Neural progenitor cell (in vitro differentiated cells): ENCODE measurements around the gene MT1G. TPM values are rescaled to one million over a fixed set of nuclear protein-coding genes. Genes with fewer than 3 reads are reported as not detected.

ENCODE experiments used
- DNase-seq: peaks from one replicate; pipeline ENCODE4 v3.0.0-alpha.2; 2016; ENCODE audit warnings: low spot score
- H2AFZ ChIP-seq: fragments of 200-600 bp; sonication (generic); replicated peaks from 2 replicates; pipeline ENCODE4 v1.6.1; 2016; ENCODE audit warnings: antibody characterized with exemption
- H3F3A ChIP-seq: fragments of 200-600 bp; sonication (generic); 2 replicates; pipeline ENCODE4 v1.6.1; 2016; ENCODE audit warnings: antibody characterized with exemption, low read depth
- H3K27ac ChIP-seq: fragments of 200-600 bp; sonication (generic); 2 replicates; pipeline ENCODE4 v1.5.1; 2016; ENCODE audit warnings: mild to moderate bottlenecking
- H3K27me3 ChIP-seq: fragments of 200-600 bp; sonication (generic); 2 replicates; pipeline ENCODE4 v1.6.1; 2016; ENCODE audit warnings: mild to moderate bottlenecking, moderate library complexity
- H3K36me3 ChIP-seq: fragments of 200-600 bp; sonication (generic); 2 replicates; pipeline ENCODE4 v1.5.1; 2016
- H3K4me1 ChIP-seq: fragments of 200-600 bp; sonication (generic); 2 replicates; pipeline ENCODE4 v1.6.1; 2016; ENCODE audit warnings: mixed run types
- H3K4me2 ChIP-seq: fragments of 200-600 bp; sonication (generic); 2 replicates; pipeline ENCODE4 v1.6.1; 2016
- H3K4me3 ChIP-seq: fragments of 200-600 bp; sonication (generic); 2 replicates; pipeline ENCODE4 v1.5.1; 2016
- H3K79me2 ChIP-seq: fragments of 200-600 bp; sonication (generic); 2 replicates; pipeline ENCODE4 v1.6.1; 2016; ENCODE audit warnings: low read depth
- H3K9ac ChIP-seq: fragments of 200-600 bp; sonication (generic); 2 replicates; pipeline ENCODE4 v1.6.1; 2016
- H3K9me3 ChIP-seq: fragments of 200-600 bp; sonication (generic); 2 replicates; pipeline ENCODE4 v1.5.1; 2016; ENCODE audit warnings: low read depth
- H4K20me1 ChIP-seq: fragments of 200-600 bp; sonication (generic); 2 replicates; pipeline ENCODE4 v1.6.1; 2016; ENCODE audit warnings: low read depth
- H3K27ac Mint-ChIP-seq: 3 replicates; pipeline ENCODE4 v1.8.0; 2021; ENCODE audit warnings: mixed read lengths
- H3K27me3 Mint-ChIP-seq: 2 replicates; pipeline ENCODE4 v1.8.0; 2022; ENCODE audit warnings: low read depth, mild to moderate bottlenecking, inconsistent platforms, moderate library complexity, mixed read lengths; ENCODE audit not compliant: insufficient read depth
- H3K36me3 Mint-ChIP-seq: 3 replicates; pipeline ENCODE4 v1.8.0; 2021; ENCODE audit warnings: mixed read lengths
- H3K4me1 Mint-ChIP-seq: 3 replicates; pipeline ENCODE4 v1.8.0; 2021; ENCODE audit warnings: mixed read lengths
- H3K4me3 Mint-ChIP-seq: 3 replicates; pipeline ENCODE4 v1.8.0; 2021; ENCODE audit warnings: mild to moderate bottlenecking, moderate library complexity, mixed read lengths
- H3K9me3 Mint-ChIP-seq: 3 replicates; pipeline ENCODE4 v1.8.0; 2020; ENCODE audit warnings: mixed read lengths
- CTCF ChIP-seq: fragments of 200-600 bp; sonication (generic); IDR thresholded peaks from 2 replicates; pipeline ENCODE4 v1.5.1; 2017; ENCODE audit warnings: antibody characterized with exemption, mild to moderate bottlenecking
- EZH2 ChIP-seq: fragments of 200-600 bp; sonication (generic); IDR thresholded peaks from 2 replicates; pipeline ENCODE4 v1.6.1; 2017; ENCODE audit warnings: antibody characterized with exemption, mild to moderate bottlenecking, moderate library complexity
- EZH2phosphoT487 ChIP-seq: fragments of 200-600 bp; sonication (generic); IDR thresholded peaks from 2 replicates; pipeline ENCODE4 v1.6.1; 2017; ENCODE audit warnings: antibody characterized with exemption
- total RNA-seq: library from RNA; depleted of rRNA; stranded (reverse); fragments of >200 nt; gene quantifications from 2 replicates; pipeline ENCODE4 v1.2.3, GENCODE V29; 2015; ENCODE audit warnings: low replicate concordance

MT1G gene
- total RNA-seq, 1 donor from 2014 or later: not detected

- H3K9ac ChIP-seq: no peak overlapping the region
- peaks cover 16% of the 10 kb centered on the region for H3K4me1 ChIP-seq
- TF ChIP-seq CTCF (no peak), EZH2 (no peak), EZH2phosphoT487 (peak; percentile 33)
- H2AFZ ChIP-seq: no peak overlapping the region
- Mint-ChIP-seq H3K9me3 (peaks cover 3% of the 10 kb centered on the region), H3K36me3 (no peaks in the 10 kb centered on the region), H3K27me3 (peaks cover 91% of the 10 kb centered on the region), H3K4me3 (no peak overlapping the region), H3K27ac (no peak overlapping the region), H3K4me1 (peaks cover 17% of the 10 kb centered on the region)
- H4K20me1 ChIP-seq: peaks cover 59% of the 10 kb centered on the region
- no peak overlapping the region for H3K4me3 ChIP-seq
- H3K27me3 ChIP-seq: peaks cover 100% of the 10 kb centered on the region
- H3K9me3 ChIP-seq: no peaks in the 10 kb centered on the region
- DNase-seq: no peak
- no peaks in the 10 kb centered on the region for H3K36me3 ChIP-seq
- H3K79me2 ChIP-seq: no peaks in the 10 kb centered on the region
- no peak overlapping the region for H3K27ac ChIP-seq
- no peak overlapping the region for H3K4me2 ChIP-seq
- H3F3A ChIP-seq: no peaks in the 10 kb centered on the region
These were observed 31.1 kb downstream of the MT1G start for GRCh38 chr16:56636616-56637413.

- Mint-ChIP-seq H3K27ac (no peak overlapping the region), H3K27me3 (peaks cover 92% of the 10 kb centered on the region), H3K4me1 (peaks cover 17% of the 10 kb centered on the region), H3K9me3 (peaks cover 3% of the 10 kb centered on the region), H3K36me3 (no peaks in the 10 kb centered on the region), H3K4me3 (no peak overlapping the region)
- no peaks in the 10 kb centered on the region for H3K36me3 ChIP-seq
- peak overlapping the region; percentile 19 for H3K4me3 ChIP-seq
- no peaks in the 10 kb centered on the region for H3F3A ChIP-seq
- H3K4me1 ChIP-seq: peaks cover 16% of the 10 kb centered on the region
- H3K9me3 ChIP-seq: no peaks in the 10 kb centered on the region
- H3K79me2 ChIP-seq: no peaks in the 10 kb centered on the region
- peak overlapping the region; percentile 65 for H3K4me2 ChIP-seq
- peaks cover 100% of the 10 kb centered on the region for H3K27me3 ChIP-seq
- no peak for DNase-seq
- TF ChIP-seq CTCF (no peak), EZH2 (peak; percentile 99), EZH2phosphoT487 (peak; percentile 95)
- no peak overlapping the region for H3K27ac ChIP-seq
- H2AFZ ChIP-seq: peak overlapping the region; percentile 17
- no peak overlapping the region for H3K9ac ChIP-seq
- H4K20me1 ChIP-seq: peaks cover 69% of the 10 kb centered on the region
These were observed 32.4 kb downstream of the MT1G start for GRCh38 chr16:56635441-56635967.

- Mint-ChIP-seq H3K27me3 (peaks cover 92% of the 10 kb centered on the region), H3K4me3 (peak overlapping the region; percentile 54), H3K9me3 (peaks cover 3% of the 10 kb centered on the region), H3K4me1 (peaks cover 16% of the 10 kb centered on the region), H3K27ac (no peak overlapping the region), H3K36me3 (no peaks in the 10 kb centered on the region)
- Histone ChIP-seq H3K4me1 (peaks cover 16% of the 10 kb centered on the region), H3F3A (no peaks in the 10 kb centered on the region), H3K9me3 (no peaks in the 10 kb centered on the region), H3K4me2 (peak overlapping the region; percentile 65), H2AFZ (peak overlapping the region; percentile 17), H3K4me3 (peak overlapping the region; percentile 19), H3K36me3 (no peaks in the 10 kb centered on the region), H3K9ac (no peak overlapping the region), H3K27me3 (peaks cover 100% of the 10 kb centered on the region), H3K27ac (no peak overlapping the region), H3K79me2 (no peaks in the 10 kb centered on the region), H4K20me1 (peaks cover 69% of the 10 kb centered on the region)
- peak; percentile 100 for TF ChIP-seq EZH2
- TF ChIP-seq CTCF: no peak
- TF ChIP-seq EZH2phosphoT487: peak; percentile 99
- peak; percentile 42 for DNase-seq
These were observed 33.0 kb downstream of the MT1G start for GRCh38 chr16:56634715-56635440.
